ENCODE results near the gene FCHO2. TPM values are rescaled to one million over a fixed set of nuclear protein-coding genes. Genes with fewer than 3 reads are reported as not detected.
"Not testable (repeated sequence)": the region's sequence is repeated elsewhere in the genome, so short reads cannot be mapped to it uniquely, and the experiment has no call there.

FCHO2 gene
- total RNA-seq, 1 donor from 2014 or later, result 17.7 TPM

DNA sequence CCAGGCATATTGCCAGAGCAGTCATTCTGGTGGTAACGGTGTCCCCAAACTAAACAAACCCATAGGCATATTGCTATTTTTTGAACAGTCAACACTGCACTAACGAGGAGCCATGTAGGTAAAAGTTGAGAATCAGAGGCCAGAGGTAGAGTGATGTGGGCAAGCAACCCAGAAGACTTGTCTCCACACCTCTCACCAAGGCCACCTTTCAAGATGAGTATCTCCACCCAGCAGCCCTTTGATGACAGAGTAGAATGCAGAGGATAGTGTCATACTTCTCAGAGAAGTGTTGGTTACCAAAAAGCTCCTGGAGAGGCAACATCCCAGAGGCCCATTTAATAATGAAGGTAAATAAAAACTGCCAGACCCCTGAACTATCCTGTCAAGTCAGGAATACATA, 63.9 kb downstream of the FCHO2 start:
- H3K4me1 ChIP-seq, result no peaks in the 10 kb centered on the region

DNA sequence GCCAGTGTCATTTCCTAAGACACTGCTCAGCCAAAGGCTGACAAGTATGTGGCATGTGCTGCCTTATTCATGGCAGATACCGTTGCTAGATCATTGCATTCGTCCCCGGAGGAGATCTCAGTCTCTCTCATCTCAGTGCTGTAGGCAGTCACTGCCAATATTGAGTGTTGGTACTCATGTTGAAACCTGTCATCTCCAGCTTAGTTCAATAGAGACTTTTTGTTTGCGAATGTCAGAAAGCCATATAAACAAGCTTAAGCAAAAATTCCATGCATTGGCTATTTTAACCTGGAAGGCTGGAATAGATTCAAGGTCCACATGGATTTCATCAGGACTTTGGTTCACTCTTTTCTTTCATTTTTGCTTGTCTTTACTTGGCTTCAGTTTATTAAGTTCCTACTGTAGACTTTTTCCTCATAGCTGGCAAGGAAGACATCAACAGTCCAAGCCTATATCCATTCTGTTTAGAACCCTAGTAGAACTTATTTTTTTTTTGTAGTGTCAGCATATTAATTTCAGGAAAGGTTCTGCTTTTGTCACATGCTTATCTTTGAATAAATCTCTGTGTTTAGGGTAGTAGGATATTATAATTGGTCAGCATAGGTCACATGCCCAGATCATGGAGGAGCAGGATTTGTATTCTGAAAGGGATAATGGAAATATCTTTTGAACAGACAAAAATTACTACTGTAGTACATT, 66.8 kb downstream of the FCHO2 start:
- H3K27ac ChIP-seq, result no peak overlapping the region
- H3K27ac Mint-ChIP-seq, result no peak overlapping the region
- H3K79me2 ChIP-seq (ENCODE audit: low read depth), result no peaks in the 10 kb centered on the region
- no peak overlapping the region for H3K4me3 ChIP-seq
- DNase-seq (ENCODE audit: low spot score), result no peak
- H3K9me3 ChIP-seq (ENCODE audit: low read depth), result no peaks in the 10 kb centered on the region
- no peak overlapping the region for H3K4me3 Mint-ChIP-seq
- no peak overlapping the region for H2AFZ ChIP-seq (replicated peaks)
- no peak overlapping the region for H3K4me2 ChIP-seq
- peaks cover 2% of the 10 kb centered on the region for H3K27me3 Mint-ChIP-seq (ENCODE audit: insufficient read depth, low read depth)
- no peaks in the 10 kb centered on the region for H3K36me3 ChIP-seq
- TF ChIP-seq EZH2phosphoT487 (IDR thresholded peaks at IDR 0.05), result no peak
- TF ChIP-seq CTCF (IDR thresholded peaks at IDR 0.05), result no peak
- no peak for TF ChIP-seq EZH2 (IDR thresholded peaks at IDR 0.05)
- no peaks in the 10 kb centered on the region for H3K9me3 Mint-ChIP-seq
- H3K4me1 ChIP-seq, result no peaks in the 10 kb centered on the region
- H3K27me3 ChIP-seq, result no peaks in the 10 kb centered on the region
- H3K4me1 Mint-ChIP-seq, result no peaks in the 10 kb centered on the region
- H3K36me3 Mint-ChIP-seq, result peaks cover 7% of the 10 kb centered on the region
- H3K9ac ChIP-seq, result no peak overlapping the region
- no peaks in the 10 kb centered on the region for H4K20me1 ChIP-seq (ENCODE audit: low read depth)
- no peaks in the 10 kb centered on the region for H3F3A ChIP-seq (ENCODE audit: low read depth)

More for the DNA sequence above, 63.9 kb downstream of the FCHO2 start:
- no peaks in the 10 kb centered on the region for H3F3A ChIP-seq (ENCODE audit: low read depth)
- H3K9ac ChIP-seq, result no peak overlapping the region
- no peak overlapping the region for H3K27ac ChIP-seq
- H2AFZ ChIP-seq (replicated peaks), result no peak overlapping the region
- H3K4me2 ChIP-seq, result no peak overlapping the region
- no peak overlapping the region for H3K27ac Mint-ChIP-seq
- no peaks in the 10 kb centered on the region for H3K4me1 Mint-ChIP-seq
- no peaks in the 10 kb centered on the region for H4K20me1 ChIP-seq (ENCODE audit: low read depth)
- no peaks in the 10 kb centered on the region for H3K9me3 ChIP-seq (ENCODE audit: low read depth)
- H3K79me2 ChIP-seq (ENCODE audit: low read depth), result no peaks in the 10 kb centered on the region
- TF ChIP-seq EZH2phosphoT487 (IDR thresholded peaks at IDR 0.05) (no peak), EZH2 (IDR thresholded peaks at IDR 0.05) (no peak), CTCF (IDR thresholded peaks at IDR 0.05) (no peak)
- no peaks in the 10 kb centered on the region for H3K9me3 Mint-ChIP-seq
- H3K27me3 ChIP-seq, result no peaks in the 10 kb centered on the region
- H3K27me3 Mint-ChIP-seq (ENCODE audit: insufficient read depth, low read depth), result peaks cover 2% of the 10 kb centered on the region
- no peak overlapping the region for H3K4me3 ChIP-seq
- peaks cover 6% of the 10 kb centered on the region for H3K36me3 Mint-ChIP-seq
- no peak overlapping the region for H3K4me3 Mint-ChIP-seq
- H3K36me3 ChIP-seq, result no peaks in the 10 kb centered on the region
- no peak for DNase-seq (ENCODE audit: low spot score)

DNA sequence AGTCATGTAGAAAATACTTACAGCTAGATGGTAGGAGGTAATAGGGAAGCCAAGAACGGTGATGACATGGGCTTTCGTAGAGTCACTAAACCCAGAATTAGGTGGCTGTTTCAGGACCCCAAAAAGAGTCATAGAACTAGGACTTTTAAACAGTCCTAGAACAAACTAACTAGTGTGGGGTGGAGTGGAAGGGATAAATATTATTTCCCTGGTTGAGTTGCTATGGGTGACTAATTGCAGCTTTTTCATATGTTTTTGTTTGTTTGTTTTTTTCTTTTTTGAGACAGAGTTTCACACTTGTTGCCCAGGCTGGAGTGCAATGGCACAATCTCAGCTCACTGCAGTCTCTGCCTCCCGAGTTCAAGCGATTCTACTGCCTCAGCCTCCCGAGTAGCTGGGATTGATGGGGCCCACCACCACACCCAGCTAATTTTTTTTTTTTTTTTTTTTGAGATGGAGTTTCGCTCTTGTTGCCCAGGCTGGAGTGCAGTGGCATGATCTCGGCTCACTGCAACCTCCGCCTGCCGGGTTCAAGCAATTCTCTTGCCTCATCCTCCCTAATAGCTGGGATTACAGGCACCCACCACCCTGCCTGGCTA, 69.2 kb downstream of the FCHO2 start:
- H4K20me1 ChIP-seq (ENCODE audit: low read depth); H3K79me2 ChIP-seq (ENCODE audit: low read depth); H3K27ac Mint-ChIP-seq; H3K4me3 ChIP-seq; H3K27ac ChIP-seq; H3K27me3 Mint-ChIP-seq (ENCODE audit: insufficient read depth, low read depth); H2AFZ ChIP-seq (replicated peaks); H3F3A ChIP-seq (ENCODE audit: low read depth); H3K4me2 ChIP-seq; H3K36me3 Mint-ChIP-seq; H3K36me3 ChIP-seq; H3K27me3 ChIP-seq; H3K4me1 ChIP-seq; H3K4me1 Mint-ChIP-seq; H3K9ac ChIP-seq; H3K9me3 Mint-ChIP-seq; H3K9me3 ChIP-seq (ENCODE audit: low read depth); DNase-seq (ENCODE audit: low spot score); H3K4me3 Mint-ChIP-seq: not testable (repeated sequence)

- H3K4me3 ChIP-seq, result no peak overlapping the region
- no peak overlapping the region for H3K4me3 Mint-ChIP-seq
- H3K27ac ChIP-seq, result no peak overlapping the region
- no peaks in the 10 kb centered on the region for H3F3A ChIP-seq (ENCODE audit: low read depth)
- no peaks in the 10 kb centered on the region for H3K36me3 ChIP-seq
- H3K4me1 Mint-ChIP-seq, result peaks cover 13% of the 10 kb centered on the region
- no peak overlapping the region for H3K4me2 ChIP-seq
- no peak overlapping the region for H3K9ac ChIP-seq
- no peaks in the 10 kb centered on the region for H3K9me3 ChIP-seq (ENCODE audit: low read depth)
- H3K27me3 ChIP-seq, result no peaks in the 10 kb centered on the region
- H3K4me1 ChIP-seq, result peaks cover 14% of the 10 kb centered on the region
- no peaks in the 10 kb centered on the region for H3K27me3 Mint-ChIP-seq (ENCODE audit: insufficient read depth, low read depth)
- H3K9me3 Mint-ChIP-seq, result no peaks in the 10 kb centered on the region
- no peak overlapping the region for H2AFZ ChIP-seq (replicated peaks)
- no peaks in the 10 kb centered on the region for H3K79me2 ChIP-seq (ENCODE audit: low read depth)
- H4K20me1 ChIP-seq (ENCODE audit: low read depth), result no peaks in the 10 kb centered on the region
- peaks cover 4% of the 10 kb centered on the region for H3K36me3 Mint-ChIP-seq
- DNase-seq (ENCODE audit: low spot score), result no peak
- peak; percentile 28 for TF ChIP-seq CTCF (IDR thresholded peaks at IDR 0.05)
- no peak for TF ChIP-seq EZH2 (IDR thresholded peaks at IDR 0.05)
- no peak overlapping the region for H3K27ac Mint-ChIP-seq
Measured at GRCh38 chr5:73027361-73027760, 71.5 kb downstream of the FCHO2 start.

All from neural progenitor cell (in vitro differentiated cells).